A549 (cell line): ENCODE measurements around the gene ZNF575.

ENCODE experiments used
- CHD2 ChIP-seq: fragments of 150-350 bp; IDR thresholded peaks from 2 replicates; pipeline ENCODE4 v1.6.1; 2014; ENCODE audit warnings: low read length; ENCODE audit not compliant: partially characterized antibody
- CTCF ChIP-seq: fragments of >200 bp; sonication (Bioruptor Twin); formaldehyde crosslinking; IDR thresholded peaks from 3 replicates; pipeline ENCODE4 v1.5.1; 2016
- ELK1 ChIP-seq: fragments of 150-350 bp; IDR thresholded peaks from 2 replicates; pipeline ENCODE4 v1.6.1; 2014; ENCODE audit warnings: low read depth, mild to moderate bottlenecking, low read length
- ESRRA ChIP-seq: fragments of 150-350 bp; IDR thresholded peaks from 2 replicates; pipeline ENCODE4 v1.6.1; 2014; ENCODE audit warnings: mild to moderate bottlenecking, low read length, borderline replicate concordance
- HOXA7 ChIP-seq: fragments of 250-450 bp; sonication (Bioruptor Pico); IDR thresholded peaks from 2 replicates; pipeline ENCODE4 v1.5.0; 2020; ENCODE audit warnings: mild to moderate bottlenecking, moderate library complexity
- JUN ChIP-seq, 2 experiments: fragments of >200 bp; sonication (Bioruptor Twin); formaldehyde crosslinking; IDR thresholded peaks; 2 replicates in 1 of 2; 3 replicates in 1 of 2; pipeline ENCODE4 v1.6.1; 2016 to 2017
- MAX ChIP-seq: IDR thresholded peaks from 2 replicates; pipeline ENCODE4 v1.6.1; 2012
- MAZ ChIP-seq: fragments of 150-350 bp; IDR thresholded peaks from 2 replicates; pipeline ENCODE4 v1.6.1; 2014; ENCODE audit warnings: antibody characterized with exemption, low read depth, low read length, borderline replicate concordance
- POLR2A ChIP-seq: IDR thresholded peaks from 2 replicates; pipeline ENCODE4 v1.6.1; 2012; ENCODE audit warnings: mild to moderate bottlenecking, low read length
- RCOR1 ChIP-seq: fragments of 150-350 bp; IDR thresholded peaks from 2 replicates; pipeline ENCODE4 v1.6.1; 2014; ENCODE audit warnings: antibody characterized with exemption, low read length, low read depth
- REST ChIP-seq: fragments of 200-600 bp; sonication (generic); IDR thresholded peaks from 2 replicates; pipeline ENCODE4 v1.6.1; 2016; ENCODE audit warnings: antibody characterized with exemption, mild to moderate bottlenecking, moderate library complexity
- SMC3 ChIP-seq: fragments of >200 bp; sonication (Bioruptor Twin); formaldehyde crosslinking; IDR thresholded peaks from 3 replicates; pipeline ENCODE4 v1.6.1; 2018; ENCODE audit warnings: inconsistent platforms
- USF2 ChIP-seq: fragments of 450-650 bp; IDR thresholded peaks from 2 replicates; pipeline ENCODE4 v1.6.1; 2014; ENCODE audit warnings: antibody characterized with exemption

- TF ChIP-seq CTCF, result no peak
- no peak for TF ChIP-seq RCOR1
- TF ChIP-seq POLR2A, result no peak
- TF ChIP-seq CHD2, result no peak
- TF ChIP-seq HOXA7 (CRISPR knock-in tag), result no peak
- TF ChIP-seq ELK1, result no peak
- TF ChIP-seq ESRRA, result no peak
- TF ChIP-seq MAX, result no peak
- no peak for TF ChIP-seq USF2
- no peak for TF ChIP-seq MAZ
- no peak for TF ChIP-seq REST
- no peak for TF ChIP-seq JUN (IDR thresholded peaks at IDR 0.05)
- TF ChIP-seq SMC3, result no peak
These were observed 27.9 kb upstream of the ZNF575 start for GRCh38 chr19:43505186-43505456.
